Measurements from ENCODE around the gene PIK3CG. TPM values are rescaled to one million over a fixed set of nuclear protein-coding genes. Genes with fewer than 3 reads are reported as not detected.
A peak's percentile ranks its signal among the peaks of the same experiment; 100 is the strongest.
"Not testable (repeated sequence)": the region's sequence is repeated elsewhere in the genome, so short reads cannot be mapped to it uniquely, and the experiment has no call there.

Gene PIK3CG
- total RNA-seq, 1 donor, result not detected

DNA sequence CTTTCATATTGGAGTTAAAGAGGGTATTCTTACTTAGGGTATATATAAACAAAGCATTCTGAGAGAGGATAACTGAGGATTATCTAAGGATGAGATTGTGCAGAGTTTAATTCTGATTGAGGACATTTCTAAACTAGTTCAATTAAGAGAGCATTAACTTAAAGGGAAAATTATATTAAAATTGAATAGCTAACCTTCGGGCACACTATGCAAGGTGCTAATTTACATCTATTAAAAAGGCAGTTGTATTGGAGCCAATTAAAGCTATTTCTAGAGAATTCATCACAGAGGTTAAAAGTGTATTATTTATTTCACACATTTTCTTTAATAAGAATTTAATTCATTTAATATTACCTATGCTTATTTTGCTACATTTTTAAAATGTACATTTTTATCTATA is 17.0 kb upstream of the PIK3CG start:
- no peak overlapping the region for H3K4me2 ChIP-seq (ENCODE audit: insufficient read depth, low read length)
- no peak overlapping the region for H3K27ac ChIP-seq (ENCODE audit: low read depth, low read length)
- no peaks in the 10 kb centered on the region for H3K36me3 ChIP-seq (ENCODE audit: insufficient read depth, low read length)
- H3K79me2 ChIP-seq (ENCODE audit: insufficient read depth, low read length), result no peaks in the 10 kb centered on the region
- H3K4me1 ChIP-seq (ENCODE audit: insufficient read depth, low read length), result peaks cover 14% of the 10 kb centered on the region
- no peak overlapping the region for H3K4me3 ChIP-seq (ENCODE audit: insufficient read depth, low read length)
- no peaks in the 10 kb centered on the region for H3K9me3 ChIP-seq (ENCODE audit: low read depth, low read length)
- no peak for DNase-seq (ENCODE audit: insufficient read length, low spot score, missing footprints)
- H2AFZ ChIP-seq (ENCODE audit: low read length), result no peak overlapping the region
- peaks cover 18% of the 10 kb centered on the region for H3K27me3 ChIP-seq (ENCODE audit: insufficient read depth, low read length)
- TF ChIP-seq, protein P1, sequence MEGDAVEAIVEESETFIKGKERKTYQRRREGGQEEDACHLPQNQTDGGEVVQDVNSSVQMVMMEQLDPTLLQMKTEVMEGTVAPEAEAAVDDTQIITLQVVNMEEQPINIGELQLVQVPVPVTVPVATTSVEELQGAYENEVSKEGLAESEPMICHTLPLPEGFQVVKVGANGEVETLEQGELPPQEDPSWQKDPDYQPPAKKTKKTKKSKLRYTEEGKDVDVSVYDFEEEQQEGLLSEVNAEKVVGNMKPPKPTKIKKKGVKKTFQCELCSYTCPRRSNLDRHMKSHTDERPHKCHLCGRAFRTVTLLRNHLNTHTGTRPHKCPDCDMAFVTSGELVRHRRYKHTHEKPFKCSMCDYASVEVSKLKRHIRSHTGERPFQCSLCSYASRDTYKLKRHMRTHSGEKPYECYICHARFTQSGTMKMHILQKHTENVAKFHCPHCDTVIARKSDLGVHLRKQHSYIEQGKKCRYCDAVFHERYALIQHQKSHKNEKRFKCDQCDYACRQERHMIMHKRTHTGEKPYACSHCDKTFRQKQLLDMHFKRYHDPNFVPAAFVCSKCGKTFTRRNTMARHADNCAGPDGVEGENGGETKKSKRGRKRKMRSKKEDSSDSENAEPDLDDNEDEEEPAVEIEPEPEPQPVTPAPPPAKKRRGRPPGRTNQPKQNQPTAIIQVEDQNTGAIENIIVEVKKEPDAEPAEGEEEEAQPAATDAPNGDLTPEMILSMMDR (IDR thresholded peaks at IDR 0.05; ENCODE audit: extremely low read depth, low read depth, low read length), result no peak
- H4K20me1 ChIP-seq (ENCODE audit: insufficient read depth, low read length), result no peaks in the 10 kb centered on the region

- Histone ChIP-seq H3K4me1 (ENCODE audit: insufficient read depth, low read length) (peaks cover 14% of the 10 kb centered on the region), H2AFZ (ENCODE audit: low read length) (no peak overlapping the region), H3K4me2 (ENCODE audit: insufficient read depth, low read length) (peak overlapping the region; percentile 21), H3K4me3 (ENCODE audit: insufficient read depth, low read length) (no peak overlapping the region), H4K20me1 (ENCODE audit: insufficient read depth, low read length) (no peaks in the 10 kb centered on the region), H3K27me3 (ENCODE audit: insufficient read depth, low read length) (peaks cover 17% of the 10 kb centered on the region), H3K79me2 (ENCODE audit: insufficient read depth, low read length) (no peaks in the 10 kb centered on the region), H3K27ac (ENCODE audit: low read depth, low read length) (peak overlapping the region; percentile 52), H3K9me3 (ENCODE audit: low read depth, low read length) (no peaks in the 10 kb centered on the region), H3K36me3 (ENCODE audit: insufficient read depth, low read length) (no peaks in the 10 kb centered on the region)
- TF ChIP-seq, protein P1 (IDR thresholded peaks at IDR 0.05; ENCODE audit: extremely low read depth, low read depth, low read length), result no peak
- no peak for DNase-seq (ENCODE audit: insufficient read length, low spot score, missing footprints)
These were observed 16.1 kb upstream of the PIK3CG start for GRCh38 chr7:106848851-106849442.

- H3K36me3 ChIP-seq (ENCODE audit: insufficient read depth, low read length); H3K9me3 ChIP-seq (ENCODE audit: low read depth, low read length); H4K20me1 ChIP-seq (ENCODE audit: insufficient read depth, low read length); H3K79me2 ChIP-seq (ENCODE audit: insufficient read depth, low read length); H3K27me3 ChIP-seq (ENCODE audit: insufficient read depth, low read length); H3K4me2 ChIP-seq (ENCODE audit: insufficient read depth, low read length); H3K4me3 ChIP-seq (ENCODE audit: insufficient read depth, low read length); DNase-seq (ENCODE audit: insufficient read length, low spot score, missing footprints); H3K27ac ChIP-seq (ENCODE audit: low read depth, low read length); H2AFZ ChIP-seq (ENCODE audit: low read length): not testable (repeated sequence)
- peaks cover 14% of the 10 kb centered on the region for H3K4me1 ChIP-seq (ENCODE audit: insufficient read depth, low read length)
These were observed 13.4 kb upstream of the PIK3CG start for GRCh38 chr7:106851632-106852031.

DNA sequence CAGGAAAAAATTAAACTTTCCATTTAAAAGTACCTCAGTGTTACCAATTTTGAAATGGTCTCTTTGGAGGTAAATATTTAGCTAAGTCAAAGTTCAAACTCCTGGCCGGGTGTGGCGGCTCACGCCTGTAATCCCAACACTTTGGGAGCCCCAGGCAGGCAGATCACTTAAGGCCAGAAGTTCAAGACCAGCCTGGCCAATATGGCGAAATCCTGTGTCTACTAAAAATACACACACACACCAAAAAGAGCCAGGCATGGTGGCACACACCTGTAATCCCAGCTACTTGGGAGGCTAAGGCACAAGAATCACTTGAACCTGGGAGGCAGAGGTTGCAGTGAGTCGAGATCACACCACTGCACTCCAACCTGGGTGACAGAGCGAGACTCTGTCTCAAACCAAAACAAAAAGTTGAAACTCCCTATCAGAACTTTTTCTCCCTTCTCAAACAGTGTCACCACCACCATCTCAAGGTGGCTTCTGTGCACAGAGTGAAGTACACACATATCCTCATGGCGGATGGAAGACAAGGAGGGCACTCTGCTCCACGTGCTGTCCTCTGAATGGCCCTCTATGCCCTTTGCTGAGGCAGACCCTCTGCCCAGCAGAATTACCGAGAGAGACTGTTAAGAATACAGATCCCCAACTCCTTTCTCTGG is 11.7 kb upstream of the PIK3CG start:
- peaks cover 13% of the 10 kb centered on the region for H3K4me1 ChIP-seq (ENCODE audit: insufficient read depth, low read length)
- H3K36me3 ChIP-seq (ENCODE audit: insufficient read depth, low read length), result no peaks in the 10 kb centered on the region
- H3K4me2 ChIP-seq (ENCODE audit: insufficient read depth, low read length), result no peak overlapping the region
- no peaks in the 10 kb centered on the region for H4K20me1 ChIP-seq (ENCODE audit: insufficient read depth, low read length)
- H3K27ac ChIP-seq (ENCODE audit: low read depth, low read length), result no peak overlapping the region
- H2AFZ ChIP-seq (ENCODE audit: low read length), result no peak overlapping the region
- TF ChIP-seq, protein P1 (IDR thresholded peaks at IDR 0.05; ENCODE audit: extremely low read depth, low read depth, low read length), result no peak
- no peaks in the 10 kb centered on the region for H3K79me2 ChIP-seq (ENCODE audit: insufficient read depth, low read length)
- H3K4me3 ChIP-seq (ENCODE audit: insufficient read depth, low read length), result no peak overlapping the region
- H3K9me3 ChIP-seq (ENCODE audit: low read depth, low read length), result no peaks in the 10 kb centered on the region
- no peak for DNase-seq (ENCODE audit: insufficient read length, low spot score, missing footprints)
- H3K27me3 ChIP-seq (ENCODE audit: insufficient read depth, low read length), result no peaks in the 10 kb centered on the region

Data from osteoblast (primary cell).